Endometrium (tissue), 2 donors: ENCODE results near the gene C20orf141.

ENCODE experiments used
- FAIRE-seq: peaks from 2 replicates; lab custom pipeline; 2012; peaks lifted over from hg19 to GRCh38; lab: Jason Lieb, UNC
- donor health status: control.
- donor health status: control.

C20orf141 gene

GRCh38 chr20:2849529-2849928 lies 34.7 kb downstream of the C20orf141 start:
- FAIRE-seq: no peak

DNA sequence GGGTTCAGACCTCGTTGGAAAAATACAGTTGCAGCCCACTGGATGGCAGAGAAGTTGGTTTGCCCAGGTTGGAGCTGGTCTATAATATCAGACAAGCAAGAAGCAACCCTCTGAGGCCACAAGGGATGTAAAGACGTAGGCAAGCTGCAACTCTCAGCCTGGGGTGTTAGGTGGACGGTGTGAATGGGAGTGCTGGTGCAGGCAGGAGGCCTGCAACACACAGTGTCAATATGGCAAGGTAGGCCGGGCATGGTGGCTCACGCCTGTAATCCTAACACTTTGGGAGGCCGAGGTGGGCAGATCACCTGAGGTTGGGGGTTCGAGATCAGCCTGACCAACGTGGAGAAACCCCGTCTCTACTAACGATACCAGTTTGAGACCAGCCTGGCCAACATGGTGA lies 36.3 kb downstream of the C20orf141 start:
- FAIRE-seq: no peak

DNA sequence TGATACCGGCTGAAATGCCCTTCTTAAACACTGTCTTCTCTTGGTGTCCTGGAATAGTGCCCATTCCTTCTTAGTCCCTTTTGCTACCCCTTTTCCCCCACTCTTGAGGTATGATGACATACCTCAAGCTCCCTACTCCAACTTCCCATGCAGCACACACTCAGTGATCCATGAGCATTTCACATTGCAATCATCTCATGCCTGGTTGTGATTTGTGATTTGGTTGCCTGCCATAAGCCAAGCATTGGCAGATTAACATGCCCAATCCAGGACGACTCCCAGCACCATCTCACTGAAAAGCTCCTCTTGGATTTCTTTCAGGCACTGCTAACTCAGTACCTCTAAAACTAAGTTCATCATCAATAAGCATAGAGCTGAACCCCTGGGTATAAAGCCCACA lies 43.8 kb downstream of the C20orf141 start:
- FAIRE-seq: no peak

- no peak for FAIRE-seq
Observed at GRCh38 chr20:2859330-2860121, 44.7 kb downstream of the C20orf141 start.

DNA sequence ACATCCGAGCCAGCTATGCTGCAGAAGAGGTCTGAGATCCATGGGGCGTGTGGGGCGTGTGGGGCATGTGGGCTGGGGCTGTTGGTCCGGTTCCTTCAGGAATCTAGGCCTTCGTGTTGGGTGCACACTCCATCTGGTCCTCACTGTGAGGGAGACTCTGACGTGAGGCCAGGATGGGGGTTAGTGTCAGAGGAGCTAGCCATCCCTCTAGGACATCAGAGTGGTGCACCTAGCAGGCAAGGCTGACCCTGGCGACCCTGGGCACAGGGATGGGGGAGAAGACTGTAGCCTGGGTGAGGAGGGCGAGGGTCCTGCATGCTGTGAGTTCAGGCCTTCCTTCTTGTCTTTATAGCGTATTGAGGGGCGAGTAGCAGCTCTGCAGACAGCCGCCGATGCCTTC lies 49.8 kb downstream of the C20orf141 start:
- FAIRE-seq: no peak

- FAIRE-seq: no peak
Observed at GRCh38 chr20:2865101-2865500, 50.3 kb downstream of the C20orf141 start.
